DMS153 (cell line): ENCODE results near the gene SLC22A23.
A peak's percentile ranks its signal among the peaks of the same experiment; 100 is the strongest.

Experiments used
- DNase-seq: peaks from one replicate; lab custom pipeline; 2025; lab: John Stamatoyannopoulos, UW

SLC22A23 gene

DNA sequence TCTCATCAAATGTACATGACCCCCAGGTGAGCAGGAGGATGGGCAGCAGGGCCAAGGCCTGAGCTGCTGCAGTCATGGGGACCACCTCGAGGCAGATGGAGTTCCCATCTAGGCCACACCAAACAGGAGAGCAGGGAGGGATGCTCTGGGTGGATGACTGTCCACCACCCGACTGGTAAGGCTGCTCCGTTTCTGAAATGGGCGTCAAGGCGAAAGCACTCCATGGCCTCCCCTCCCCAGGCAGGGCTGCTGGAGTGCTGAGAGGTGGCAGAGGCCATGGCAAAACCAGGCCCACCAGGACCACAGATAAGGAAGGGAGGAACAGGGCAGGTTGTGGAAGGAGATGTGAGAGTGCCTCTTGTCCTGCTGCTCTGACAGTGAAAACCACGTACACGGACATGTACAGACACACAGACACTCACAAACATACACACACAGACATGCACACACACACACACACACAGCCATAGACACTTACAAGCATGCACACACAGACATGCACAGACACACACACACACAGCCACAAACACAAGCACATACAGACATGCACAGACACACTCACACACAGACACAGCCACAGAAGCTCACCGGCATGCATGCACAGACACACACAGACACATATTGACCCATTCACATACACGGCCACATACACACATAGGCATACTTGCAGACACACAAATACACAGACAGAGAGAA lies 104.9 kb downstream of the SLC22A23 start:
- DNase-seq = no peak

DNA sequence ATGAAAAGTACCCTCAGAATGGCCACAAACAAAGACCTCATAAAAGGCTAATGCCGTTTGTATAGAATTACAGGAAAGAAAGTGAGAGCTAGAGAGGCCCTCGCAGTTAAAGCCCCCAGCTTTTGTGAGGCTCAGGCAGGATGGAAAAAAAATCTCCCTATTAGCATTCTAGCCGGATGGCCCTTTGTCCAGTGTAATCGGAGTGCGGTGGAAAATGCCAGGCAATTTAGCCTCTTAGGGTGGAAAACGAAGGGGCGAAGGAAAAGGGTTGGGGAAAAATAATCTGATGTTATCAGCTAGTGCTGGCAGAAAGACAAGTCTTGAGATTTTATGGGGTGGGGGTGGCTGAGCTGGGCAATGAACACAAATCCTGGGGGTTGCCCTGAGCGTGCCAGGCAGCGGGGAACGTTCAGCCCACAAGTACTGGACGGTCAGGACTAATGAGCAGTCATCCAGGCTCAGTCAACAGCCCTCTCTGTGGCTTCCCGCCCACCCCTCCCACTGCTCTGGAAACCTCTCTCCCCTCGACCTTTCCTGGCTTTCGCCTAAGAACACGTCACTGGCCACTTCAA lies 105.7 kb downstream of the SLC22A23 start:
- peak; percentile 35 for DNase-seq

DNA sequence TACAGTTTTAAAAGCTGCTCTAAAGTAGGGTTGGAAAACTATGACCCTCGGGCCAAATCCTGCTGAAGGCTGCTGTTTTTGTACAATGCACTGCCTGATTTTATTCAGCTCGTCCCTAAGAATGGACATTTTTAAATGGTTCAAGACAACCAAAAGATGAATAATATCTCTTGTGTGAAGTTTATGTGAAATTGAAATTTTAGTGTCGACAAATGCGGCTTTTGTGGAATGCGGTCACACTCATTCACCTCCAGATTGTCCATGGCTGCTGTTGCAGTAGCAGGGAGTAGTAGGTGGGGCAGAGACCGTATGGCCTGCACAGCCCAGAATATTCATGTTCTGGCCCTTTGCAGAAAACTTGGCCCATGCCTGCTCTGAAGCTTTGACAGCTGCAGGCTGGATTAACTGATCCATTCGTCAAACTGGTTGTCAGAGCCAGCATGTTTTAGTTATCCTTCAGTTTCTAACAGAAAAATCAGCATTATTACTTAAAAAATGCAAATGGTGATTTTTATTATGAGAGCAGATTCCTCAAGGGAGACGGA lies 106.5 kb downstream of the SLC22A23 start:
- DNase-seq = no peak

DNA sequence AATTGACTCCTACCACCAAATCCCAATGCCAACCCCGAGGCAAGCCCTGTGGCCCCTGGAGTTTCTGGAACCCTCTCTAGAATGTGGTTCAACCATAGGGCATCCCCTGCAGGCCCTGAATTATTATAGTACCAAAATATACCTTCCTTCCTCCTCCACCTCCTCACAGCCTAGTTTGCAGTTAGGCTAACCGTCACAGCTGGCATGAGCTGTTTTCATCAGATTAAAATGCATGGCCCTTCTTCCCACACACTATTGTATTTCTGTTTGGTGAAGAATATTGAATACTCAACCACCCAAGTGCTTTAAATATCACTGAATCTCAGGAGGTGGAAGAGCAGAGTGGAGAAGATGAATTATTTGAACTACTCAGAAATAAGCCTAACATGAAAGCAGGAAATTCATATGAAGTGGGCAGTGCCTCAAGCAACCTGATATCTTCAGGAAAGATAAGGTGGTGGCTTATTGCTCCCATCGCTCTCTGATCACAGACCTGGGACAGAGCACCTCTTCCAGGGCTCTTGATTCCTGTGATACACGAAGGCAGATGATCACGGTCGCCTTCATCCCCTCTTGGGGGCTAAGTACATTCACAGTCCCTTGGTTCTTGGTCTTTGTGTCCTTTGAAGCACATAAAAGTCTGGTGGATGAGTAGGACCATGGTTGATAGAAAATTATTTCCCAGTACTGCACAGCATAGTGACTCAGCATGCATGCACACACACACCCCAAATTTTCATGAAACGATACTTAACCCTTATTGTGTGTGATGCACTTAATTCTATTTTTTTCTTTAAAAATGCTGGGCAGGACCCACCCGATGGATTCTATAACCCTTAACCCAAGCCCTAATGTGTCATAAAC lies 107.2 kb downstream of the SLC22A23 start:
- no peak for DNase-seq

DNA sequence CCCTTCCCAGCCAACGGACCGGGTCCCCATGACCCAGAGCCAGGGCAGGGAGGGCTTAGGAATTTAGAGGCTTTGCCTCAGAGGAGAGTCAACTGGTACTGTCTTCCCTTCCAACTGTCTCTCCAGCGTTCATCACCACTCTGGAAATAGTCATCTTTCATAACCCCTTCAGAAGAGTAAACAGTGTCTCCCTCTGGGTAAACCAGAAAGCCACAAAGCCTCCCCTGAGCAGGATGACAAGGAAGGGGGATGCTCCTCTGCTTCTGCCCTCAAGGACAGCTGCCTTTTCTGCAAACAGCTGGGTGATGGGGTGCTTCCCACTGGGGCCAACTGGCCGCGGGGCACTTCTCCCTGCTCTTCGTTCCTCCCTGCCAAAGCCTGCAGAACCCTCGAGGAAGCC lies 108.0 kb downstream of the SLC22A23 start:
- DNase-seq = no peak

GRCh38 chr6:3347826-3348225 lies 109.0 kb downstream of the SLC22A23 start:
- no peak for DNase-seq

GRCh38 chr6:3347247-3347646 lies 109.6 kb downstream of the SLC22A23 start:
- no peak for DNase-seq

- no peak for DNase-seq
Measured at GRCh38 chr6:3346476-3346875, 110.4 kb downstream of the SLC22A23 start.

DNA sequence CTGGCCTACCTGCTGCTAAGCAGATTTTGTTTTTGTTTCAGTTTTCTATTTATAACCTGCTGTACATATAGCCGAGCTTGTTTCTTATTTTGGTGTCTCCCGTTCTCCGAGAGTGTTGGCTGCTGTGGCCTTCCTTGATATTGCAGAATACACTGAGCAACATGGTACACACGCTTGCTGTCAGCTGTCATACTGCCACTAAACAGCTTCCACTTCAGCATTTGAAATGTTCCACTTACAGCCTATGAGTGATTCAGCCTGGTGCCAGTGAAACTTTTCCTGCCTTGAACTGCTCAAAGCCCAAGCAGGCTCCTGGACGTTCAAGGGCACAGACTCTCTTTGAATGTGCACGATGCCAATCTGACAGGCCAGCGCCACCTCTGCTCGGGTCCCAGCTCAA lies 111.0 kb downstream of the SLC22A23 start:
- DNase-seq = no peak

DNA sequence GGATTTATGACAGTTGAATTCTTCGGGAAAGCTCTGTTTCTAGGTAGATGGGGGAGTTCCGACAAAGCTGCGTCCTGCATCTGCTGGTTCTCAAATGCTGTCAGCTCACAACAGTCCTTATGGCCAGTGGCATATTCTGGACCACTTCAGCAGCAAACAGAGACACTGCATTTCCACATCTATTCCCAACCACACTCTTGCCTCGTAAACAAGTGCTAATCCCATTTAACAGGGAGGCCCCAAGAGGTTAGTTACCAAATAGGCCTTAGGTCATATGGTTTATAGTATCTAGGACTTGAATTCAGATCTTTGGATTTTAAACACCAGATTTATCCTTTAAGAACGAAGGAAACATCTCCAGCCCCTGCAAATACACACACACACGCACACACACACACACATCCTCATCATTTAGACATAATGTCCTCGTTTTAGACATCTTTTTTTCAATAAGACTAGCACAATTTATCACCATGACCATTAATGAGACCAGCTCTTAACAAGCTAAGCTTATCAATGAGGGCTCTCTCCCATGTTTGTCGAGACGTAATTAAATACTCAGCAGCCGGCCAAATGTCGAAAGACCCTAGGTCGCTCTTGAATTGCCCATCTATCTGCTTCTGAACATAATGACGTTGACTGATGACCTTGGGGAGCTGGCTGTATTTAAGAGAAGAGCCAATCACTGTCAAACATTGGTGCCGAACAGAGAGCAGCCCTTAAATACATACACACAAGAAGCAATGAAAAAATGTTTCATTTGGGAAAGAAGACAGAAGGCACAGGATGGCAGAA lies 113.6 kb downstream of the SLC22A23 start:
- DNase-seq = no peak

DNA sequence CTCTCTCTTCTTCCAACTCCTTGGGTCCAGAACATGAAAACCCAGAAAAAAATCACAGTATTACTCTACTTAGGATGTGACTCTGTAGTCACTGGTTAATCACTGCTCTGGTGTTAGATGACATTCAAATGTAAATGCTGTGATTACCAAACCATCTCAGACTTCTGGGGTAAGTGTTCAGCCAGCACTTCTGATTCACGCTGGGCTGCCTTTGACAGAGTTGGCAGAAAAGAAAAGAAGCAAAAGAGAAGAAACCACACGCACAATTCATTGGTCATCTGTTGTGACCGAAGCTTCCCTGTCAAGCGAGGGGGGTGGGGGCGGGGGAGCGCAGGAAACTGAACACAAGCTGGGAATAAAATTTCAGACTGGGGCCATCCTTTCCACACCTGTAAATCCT lies 115.4 kb downstream of the SLC22A23 start:
- DNase-seq = no peak

DNA sequence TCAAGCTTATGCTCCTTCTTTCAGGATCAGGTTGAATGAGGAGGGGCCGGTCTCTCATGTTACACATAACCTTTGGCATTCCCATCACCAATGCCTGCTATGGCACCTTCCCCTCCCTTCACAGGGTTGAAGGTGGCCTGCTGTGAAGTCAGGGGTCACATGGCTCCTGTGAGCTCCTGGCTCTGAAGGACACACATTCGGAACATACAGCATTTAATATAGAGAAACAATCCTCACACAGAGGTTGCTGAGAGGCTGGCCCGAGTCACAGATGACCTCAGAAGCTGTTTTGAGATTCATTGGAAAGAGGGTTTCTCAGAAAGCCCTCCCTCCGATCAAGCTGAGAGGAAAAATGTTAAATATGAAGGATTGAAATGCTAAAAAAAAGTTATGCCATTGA lies 116.0 kb downstream of the SLC22A23 start:
- no peak for DNase-seq

GRCh38 chr6:3340358-3340802 lies 116.5 kb downstream of the SLC22A23 start:
- no peak for DNase-seq

GRCh38 chr6:3339811-3340210 lies 117.0 kb downstream of the SLC22A23 start:
- DNase-seq = no peak

DNA sequence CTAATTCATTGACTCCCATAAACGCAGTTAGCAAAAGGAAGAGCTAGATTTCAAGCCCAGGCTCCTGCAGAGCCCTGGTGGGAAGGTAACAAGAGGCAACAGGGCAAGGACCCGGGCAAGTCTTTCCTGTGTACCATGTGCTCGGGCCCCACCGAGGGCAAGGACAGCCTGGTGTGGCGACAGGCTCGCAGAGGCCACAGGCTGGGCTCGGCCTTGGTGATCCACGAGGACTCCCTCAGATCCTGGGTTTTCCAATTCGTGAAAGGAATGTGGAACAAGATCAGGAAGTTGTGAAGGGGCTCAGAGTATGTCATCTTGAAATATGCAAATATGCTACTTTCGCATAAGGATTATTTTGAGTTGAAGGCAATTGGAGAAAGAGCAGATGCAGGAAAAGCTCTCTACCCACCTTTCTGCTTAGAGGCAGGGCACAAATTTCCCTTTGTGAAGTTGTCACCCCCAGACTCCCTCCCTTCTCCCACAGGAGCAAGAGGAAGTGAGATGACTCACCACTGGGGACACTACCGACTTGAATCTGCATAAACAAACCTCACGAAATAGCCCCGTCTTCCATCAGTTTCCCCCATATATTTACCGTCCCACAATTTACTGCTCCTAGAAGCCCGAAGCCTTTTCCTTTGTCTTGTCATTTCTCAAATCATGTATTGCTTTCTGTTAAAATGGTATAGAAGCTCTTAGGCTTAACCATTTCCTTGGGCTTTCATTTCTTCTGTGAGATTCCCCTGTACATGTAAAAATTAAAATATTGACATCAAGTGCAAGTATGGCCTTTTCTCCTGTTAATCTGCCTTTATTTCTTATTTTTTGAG lies 119.1 kb downstream of the SLC22A23 start:
- DNase-seq = peak; percentile 24

DNA sequence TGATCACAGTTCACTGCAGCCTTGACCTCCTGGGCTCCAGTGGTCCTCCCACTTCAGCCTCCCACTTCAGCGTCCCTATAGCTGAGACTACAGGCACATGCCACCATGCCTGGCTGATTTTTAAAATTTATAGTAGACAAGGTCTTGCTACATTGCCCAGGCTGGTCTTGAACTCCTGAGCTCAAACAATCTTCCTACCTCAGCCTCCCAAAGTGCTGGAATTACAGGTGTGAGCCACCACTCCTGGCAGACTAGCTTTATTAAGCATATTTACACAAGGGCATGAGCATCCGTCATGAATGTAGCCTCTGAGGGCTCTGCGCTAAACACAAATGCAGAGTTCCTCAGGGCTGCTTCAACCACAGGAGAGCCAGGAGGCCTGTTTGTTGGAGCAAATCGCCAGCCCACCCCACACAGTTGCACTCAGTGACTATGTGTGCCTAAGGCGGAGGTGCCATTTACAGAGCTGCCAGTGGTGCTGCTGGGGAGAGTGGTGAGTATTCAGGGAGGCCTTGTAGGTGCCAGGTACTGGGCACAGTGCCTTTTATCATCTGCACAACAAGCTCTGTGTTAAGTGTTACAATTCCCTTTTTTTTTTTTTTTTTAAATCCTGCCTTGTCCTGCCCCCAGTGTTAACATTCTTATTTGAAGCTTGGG lies 119.9 kb downstream of the SLC22A23 start:
- no peak for DNase-seq

DNA sequence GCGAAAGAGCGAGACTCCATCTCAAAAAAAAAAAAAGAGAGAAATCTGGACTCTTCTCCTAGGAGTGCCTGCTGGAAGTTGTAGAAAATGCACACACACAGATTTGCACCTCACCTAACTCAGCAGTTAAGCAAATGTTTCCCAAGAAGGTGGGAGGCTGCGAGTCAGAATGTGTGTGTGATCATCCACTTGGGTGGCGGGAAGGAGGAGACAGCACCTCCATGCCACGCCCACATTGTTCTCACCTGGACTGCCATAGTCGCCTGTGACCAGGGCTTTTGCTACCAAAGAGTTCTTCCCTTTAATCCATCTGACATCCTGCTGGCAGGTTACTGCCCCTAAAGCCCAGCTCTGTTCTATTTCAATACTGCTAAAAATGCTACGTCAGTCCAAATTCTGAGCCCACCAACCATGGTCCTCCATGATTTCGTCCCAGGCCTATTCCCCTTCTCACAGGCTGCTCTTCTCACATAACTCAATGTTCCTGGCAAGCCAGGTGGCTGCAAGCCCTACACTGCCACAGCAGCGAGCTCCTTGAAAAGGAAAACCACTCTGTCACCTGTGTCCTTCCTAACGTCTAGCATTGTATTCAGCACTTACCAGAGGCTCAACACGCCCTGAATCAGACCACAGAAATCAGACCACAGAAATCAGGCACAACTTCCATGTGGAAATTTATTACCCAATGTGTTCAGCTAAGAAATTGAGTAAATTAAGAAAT lies 120.6 kb downstream of the SLC22A23 start:
- no peak for DNase-seq

DNA sequence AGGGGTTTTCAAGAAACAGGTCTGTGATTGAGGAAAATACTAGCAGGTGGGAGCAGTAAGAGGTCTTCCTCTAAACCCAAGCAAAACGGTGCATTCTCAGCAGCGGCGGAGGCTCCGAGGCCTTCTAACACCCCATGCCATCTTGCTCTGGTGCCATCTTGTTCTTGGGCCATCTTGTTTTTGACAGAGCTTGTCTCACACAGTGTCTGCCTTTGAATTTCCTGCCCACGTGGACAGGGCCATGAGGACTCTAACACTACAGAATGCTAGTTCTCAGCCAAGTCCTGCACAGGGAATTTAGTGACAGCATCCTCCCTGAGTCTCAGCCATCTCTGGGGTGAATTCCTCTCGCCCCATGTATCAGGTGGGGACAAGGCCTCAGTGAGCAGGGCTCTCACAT lies 121.7 kb downstream of the SLC22A23 start:
- DNase-seq = no peak

DNA sequence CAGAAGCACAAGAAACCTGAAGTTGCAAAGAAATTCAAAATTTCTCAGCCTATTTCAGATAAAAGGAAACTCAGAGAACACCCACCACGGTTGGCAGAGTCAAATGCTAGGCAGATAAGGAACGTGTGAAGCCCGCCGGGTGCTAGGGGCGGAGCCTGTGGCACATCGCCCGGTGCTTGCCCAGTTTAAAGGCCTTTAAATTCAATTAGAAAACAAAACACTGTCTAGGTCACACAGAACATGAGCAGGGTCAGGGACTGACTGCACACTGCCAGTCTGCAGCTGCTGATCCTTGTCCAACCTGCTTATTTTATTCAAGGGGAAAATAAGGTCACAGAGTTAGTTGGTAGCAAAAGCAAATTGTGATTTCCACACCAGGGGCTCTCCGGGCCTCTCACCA lies 122.3 kb downstream of the SLC22A23 start:
- peak; percentile 39 for DNase-seq

DNA sequence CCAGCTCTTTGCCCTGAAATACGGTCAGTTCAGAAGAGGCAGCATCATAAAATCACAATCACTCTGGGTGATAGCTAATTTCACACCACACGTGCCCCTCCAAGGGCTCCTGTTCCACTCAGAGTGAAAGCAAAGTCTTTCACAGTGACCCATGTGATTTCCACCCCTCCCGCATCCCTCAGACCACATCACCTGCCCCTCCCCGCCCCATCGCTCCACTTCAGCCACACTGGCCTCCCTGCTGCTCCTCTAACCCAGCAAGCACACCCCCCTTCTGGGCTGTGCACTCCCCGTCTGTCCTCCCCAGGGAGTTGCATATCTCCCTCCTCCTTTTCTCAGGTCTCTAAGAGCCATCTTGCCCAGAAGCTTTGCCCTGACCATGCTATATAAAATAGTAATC lies 123.6 kb downstream of the SLC22A23 start:
- DNase-seq = no peak
